NCI-H82 (cell line): Measurements from ENCODE around the gene HEXIM1.
A peak's percentile ranks its signal among the peaks of the same experiment; 100 is the strongest.

Experiments used
- DNase-seq: peaks from one replicate; lab custom pipeline; 2025; lab: John Stamatoyannopoulos, UW

Gene HEXIM1

DNA sequence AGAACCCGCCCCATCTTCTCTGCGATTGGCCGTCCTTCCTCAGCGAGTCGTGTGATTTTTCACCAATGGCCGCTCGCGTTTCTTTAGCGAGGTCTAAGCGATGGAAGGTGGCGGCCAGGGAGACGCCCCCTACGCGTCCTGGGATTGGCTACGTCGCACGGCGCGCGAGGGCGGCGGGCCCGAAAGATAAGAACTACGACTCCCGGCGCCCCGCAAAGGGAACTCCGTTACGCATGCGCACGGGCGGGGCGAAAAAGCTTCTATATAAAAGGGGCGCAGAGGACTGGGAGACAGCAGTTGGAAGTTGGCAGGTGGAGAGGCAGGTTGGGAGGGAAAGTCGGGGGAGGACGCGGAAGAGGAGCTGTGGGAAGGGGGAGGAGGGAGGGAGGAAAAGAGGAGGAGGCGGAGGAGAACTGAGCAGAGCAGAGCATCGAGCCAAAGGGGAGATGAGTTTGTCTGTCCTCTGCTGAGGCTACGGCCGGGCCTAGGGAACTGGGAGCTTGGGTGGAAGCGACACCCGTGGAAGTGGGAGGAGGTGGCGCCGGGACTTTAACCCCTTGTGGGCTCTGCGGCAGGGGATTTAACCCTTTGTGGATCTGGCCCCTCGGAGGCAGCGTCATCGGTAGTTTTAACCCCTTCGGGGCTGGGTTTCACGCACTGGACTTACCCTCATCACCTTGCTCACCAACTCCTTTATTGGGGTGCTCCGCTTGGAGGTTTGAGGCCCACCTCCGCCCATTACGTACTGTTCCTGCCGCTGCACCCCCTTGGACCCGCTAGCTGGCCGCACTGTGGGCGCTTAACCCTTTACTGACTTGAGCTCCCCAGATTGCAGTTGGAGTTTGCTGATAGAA, at the start of gene HEXIM1:
Gene HEXIM1, plus strand, starts transcription at position 293 of the 854 bp plus-strand sequence. CDS start 716 bp downstream, outside the sequence.
- peak; percentile 100 for DNase-seq

- DNase-seq = peak; percentile 92
Observed at GRCh38 chr17:45098869-45099616, 49.2 kb upstream of the HEXIM1 start.

- no peak for DNase-seq
Observed at GRCh38 chr17:45101546-45101882, 46.8 kb upstream of the HEXIM1 start.

GRCh38 chr17:45101883-45102811, 46.1 kb upstream of the HEXIM1 start:
- no peak for DNase-seq

- DNase-seq = no peak
Observed at GRCh38 chr17:45102856-45103255, 45.4 kb upstream of the HEXIM1 start.

GRCh38 chr17:45103269-45103795, 44.9 kb upstream of the HEXIM1 start:
- DNase-seq = no peak

DNA sequence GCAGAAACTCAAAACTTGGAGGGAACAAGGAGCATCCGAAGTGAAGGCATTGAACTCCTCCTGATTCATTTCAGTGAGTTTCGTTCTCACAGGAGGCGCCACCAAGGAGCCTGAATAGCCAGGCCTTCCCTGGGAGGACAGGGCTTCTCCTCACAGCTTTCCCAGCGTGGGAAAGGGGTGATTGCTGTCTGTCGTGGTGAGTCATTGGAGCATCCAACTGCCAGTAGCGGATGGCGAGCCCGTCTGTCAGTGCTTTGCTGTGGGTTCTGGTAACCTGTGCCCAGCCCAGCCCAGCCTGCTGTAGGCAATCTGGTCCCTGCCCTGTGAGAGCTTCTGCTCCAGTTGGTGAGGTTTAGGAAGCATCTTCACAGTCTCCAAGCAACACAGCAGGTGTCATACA, 44.2 kb upstream of the HEXIM1 start:
- no peak for DNase-seq

- DNase-seq = no peak
Observed at GRCh38 chr17:45104497-45104896, 43.8 kb upstream of the HEXIM1 start.

- no peak for DNase-seq
Observed at GRCh38 chr17:45104907-45105624, 43.2 kb upstream of the HEXIM1 start.

GRCh38 chr17:45106096-45106495, 42.2 kb upstream of the HEXIM1 start:
- DNase-seq = no peak

- DNase-seq = no peak
Observed at GRCh38 chr17:45106582-45106981, 41.7 kb upstream of the HEXIM1 start.

GRCh38 chr17:45107293-45108010, 40.8 kb upstream of the HEXIM1 start:
- no peak for DNase-seq

GRCh38 chr17:45108051-45108450, 40.2 kb upstream of the HEXIM1 start:
- DNase-seq = no peak

GRCh38 chr17:45108595-45109521, 39.4 kb upstream of the HEXIM1 start:
- DNase-seq = no peak

- no peak for DNase-seq
Observed at GRCh38 chr17:45110676-45111611, 37.3 kb upstream of the HEXIM1 start.

- no peak for DNase-seq
Observed at GRCh38 chr17:45111850-45112249, 36.4 kb upstream of the HEXIM1 start.

DNA sequence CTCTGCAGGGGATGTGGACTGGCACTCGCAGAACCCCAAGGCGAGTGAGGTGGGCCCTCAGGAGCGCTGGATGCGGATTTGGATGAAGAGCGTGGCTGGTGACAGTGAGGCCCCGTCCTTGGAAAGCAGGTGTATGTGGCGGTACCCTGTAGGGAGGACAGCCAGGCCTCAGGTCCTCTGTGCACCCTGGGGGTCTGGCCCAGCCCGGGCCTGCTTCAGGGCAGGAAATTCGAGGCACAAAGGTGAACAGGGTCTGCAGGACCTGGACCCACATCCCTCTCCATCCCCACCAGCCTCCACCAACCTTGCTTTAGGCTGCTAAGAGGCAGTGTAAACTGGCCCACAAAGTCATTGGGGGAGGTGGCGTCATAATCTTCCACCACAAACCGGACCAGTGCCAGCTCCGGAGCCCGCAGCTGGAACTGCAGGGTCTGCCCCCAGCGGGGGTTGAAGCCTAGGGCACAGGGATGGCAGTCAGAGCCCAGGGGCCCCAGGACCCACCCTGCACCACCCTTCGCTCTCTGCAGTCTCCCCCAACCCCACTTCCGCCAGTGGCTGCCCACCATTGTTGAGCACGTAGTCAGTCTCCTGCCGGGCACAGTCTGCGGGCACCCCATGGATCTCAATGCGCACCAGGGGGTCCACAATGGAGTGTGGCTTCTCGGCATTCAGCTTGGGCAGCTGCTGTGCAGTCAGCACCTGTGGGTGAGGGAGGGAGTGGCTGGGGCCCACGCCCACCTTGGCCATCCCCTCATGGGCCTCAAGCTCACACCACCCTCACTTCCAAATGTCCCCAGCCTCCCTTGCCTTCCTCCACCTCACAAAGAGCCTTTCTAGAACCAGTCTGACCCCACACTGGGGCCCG, 35.5 kb upstream of the HEXIM1 start:
- no peak for DNase-seq

GRCh38 chr17:45113424-45113754, 34.9 kb upstream of the HEXIM1 start:
- no peak for DNase-seq
